Measurements from ENCODE around the gene GNG11.
A peak's percentile ranks its signal among the peaks of the same experiment; 100 is the strongest.

The GNG11 gene

DNA sequence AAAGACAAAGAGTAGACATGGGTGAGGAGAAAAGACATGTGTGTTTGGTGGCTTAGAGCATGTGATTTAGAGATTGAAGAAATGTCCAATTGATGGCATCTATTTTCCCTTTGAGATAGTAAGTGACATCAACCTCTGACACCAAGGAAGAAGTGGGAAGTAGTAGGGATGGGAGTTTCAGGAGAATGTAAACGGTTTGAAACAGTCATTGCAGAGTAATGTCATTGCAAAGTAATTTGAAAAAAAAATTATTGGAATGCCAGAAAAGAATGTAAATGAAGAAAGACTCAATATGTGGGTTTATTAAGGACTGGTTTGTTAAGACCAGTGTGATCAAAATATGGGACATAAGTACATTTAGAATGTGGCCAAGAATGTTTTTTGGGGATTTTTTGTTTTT is 26.6 kb downstream of the GNG11 start:
- no peak for DNase-seq (ENCODE audit: low spot score)

DNA sequence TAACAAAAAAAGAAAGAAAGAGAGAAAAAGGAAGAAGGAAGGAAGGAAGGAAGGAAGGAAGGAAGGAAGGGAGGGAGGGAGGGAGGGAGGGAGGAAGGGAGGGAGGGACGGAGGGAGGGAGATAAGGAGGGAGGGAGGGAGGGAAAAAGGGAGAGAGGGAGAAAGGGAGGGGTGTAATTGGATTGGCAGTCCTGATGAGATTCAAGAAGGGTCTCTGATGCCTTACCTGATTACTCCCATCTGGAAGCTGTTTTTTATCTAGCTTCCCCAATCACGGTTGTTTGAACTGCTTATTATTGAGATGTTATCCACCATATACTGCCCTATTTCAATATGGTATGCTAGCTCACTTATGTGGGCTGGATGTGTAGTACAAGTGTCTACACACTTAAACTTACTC is 27.3 kb downstream of the GNG11 start:
- no peak for DNase-seq (ENCODE audit: low spot score)

DNA sequence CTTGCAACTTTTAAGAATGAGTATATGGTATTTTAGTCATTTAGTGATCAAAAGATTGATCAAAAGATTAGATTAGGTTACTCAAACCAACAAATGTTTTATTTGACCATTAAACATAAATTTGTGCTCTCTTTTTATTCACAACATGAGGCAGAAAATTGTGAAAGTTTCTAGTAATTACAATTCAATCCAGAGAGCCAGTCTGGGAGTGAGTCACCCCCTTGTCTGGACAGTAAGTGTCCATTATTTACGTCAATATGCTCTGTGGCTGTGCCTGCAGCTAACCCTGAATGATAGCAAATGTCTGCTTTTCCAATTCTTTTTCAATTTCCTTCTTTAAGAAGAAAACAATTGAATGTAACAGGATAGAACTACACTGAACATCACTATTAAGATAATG is 27.9 kb downstream of the GNG11 start:
- DNase-seq (ENCODE audit: low spot score), result peak; percentile 42

DNA sequence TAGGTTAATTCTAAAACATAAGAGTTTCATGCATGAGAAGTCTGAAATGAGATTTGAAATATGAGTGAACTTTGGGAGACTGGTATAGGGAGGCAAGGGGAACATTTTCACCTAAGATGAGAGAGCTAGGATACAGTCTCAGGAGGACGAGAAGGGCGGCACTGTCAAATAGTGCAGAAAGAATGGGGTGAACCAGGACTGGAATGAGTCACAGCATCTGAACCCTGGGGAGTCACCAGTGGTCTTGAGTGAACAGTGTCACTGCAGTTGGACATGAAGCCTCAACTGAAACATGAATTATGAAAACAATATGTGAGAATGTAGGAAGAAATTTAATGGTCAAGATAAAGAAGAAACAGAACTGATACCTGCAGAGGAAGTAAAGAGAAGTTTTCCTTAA is 33.8 kb downstream of the GNG11 start:
- no peak for DNase-seq (ENCODE audit: low spot score)

DNA sequence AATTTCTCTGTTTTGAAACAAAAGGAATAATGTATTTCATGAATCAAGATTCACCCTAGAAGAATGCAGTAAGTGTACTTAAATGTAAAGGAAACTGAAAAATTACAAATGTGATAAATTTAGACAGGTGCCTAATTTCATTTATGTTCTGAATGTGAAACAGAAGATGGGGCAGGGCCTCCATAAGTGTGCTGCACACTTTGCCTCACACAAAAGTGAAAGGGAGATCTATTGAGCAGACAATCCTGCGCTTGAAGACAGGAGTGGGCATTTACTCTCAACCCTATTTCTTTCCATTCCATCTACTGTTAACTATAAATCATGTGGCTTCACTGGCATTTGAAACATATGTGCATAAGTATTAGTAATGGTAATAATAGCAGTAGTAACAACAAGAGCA is 36.2 kb downstream of the GNG11 start:
- DNase-seq (ENCODE audit: low spot score), result no peak

DNA sequence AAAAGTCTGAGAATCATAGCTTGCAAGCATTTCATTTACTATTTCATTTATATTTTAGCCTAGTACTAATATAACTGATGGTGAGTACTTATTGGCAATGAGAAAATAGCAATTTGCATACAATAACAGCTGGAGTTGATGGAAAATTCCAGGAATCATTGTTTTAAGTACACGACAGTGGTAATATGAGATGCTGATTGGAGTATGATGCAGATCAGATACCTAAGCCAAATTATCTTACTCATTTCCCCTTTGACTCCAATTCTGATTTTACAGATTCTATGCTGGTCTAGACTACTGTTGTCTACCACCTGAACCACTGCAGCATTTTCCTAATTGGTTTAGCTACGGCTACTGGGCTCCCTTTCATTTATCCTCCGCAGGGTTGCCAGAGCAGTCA is 36.7 kb downstream of the GNG11 start:
- DNase-seq (ENCODE audit: low spot score), result no peak

DNA sequence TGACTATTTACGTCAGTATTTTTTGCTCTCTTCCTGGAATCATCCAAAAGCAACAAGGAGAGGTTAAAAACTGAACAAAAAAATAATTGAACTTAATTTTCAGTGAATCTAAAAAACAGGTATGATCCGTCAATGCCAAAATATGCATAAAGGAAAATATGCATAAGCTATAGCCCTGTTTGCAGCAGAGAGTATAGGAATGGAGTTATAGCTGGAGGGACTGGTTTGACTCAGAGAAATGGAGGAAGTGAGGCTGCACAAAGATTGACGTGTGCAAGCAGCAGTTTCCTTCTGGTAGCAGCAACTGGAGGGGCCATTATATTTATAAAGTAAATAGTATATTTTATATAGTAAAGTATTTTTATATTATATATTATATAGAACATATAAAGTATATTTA is 37.1 kb downstream of the GNG11 start:
- DNase-seq (ENCODE audit: low spot score), result no peak

DNA sequence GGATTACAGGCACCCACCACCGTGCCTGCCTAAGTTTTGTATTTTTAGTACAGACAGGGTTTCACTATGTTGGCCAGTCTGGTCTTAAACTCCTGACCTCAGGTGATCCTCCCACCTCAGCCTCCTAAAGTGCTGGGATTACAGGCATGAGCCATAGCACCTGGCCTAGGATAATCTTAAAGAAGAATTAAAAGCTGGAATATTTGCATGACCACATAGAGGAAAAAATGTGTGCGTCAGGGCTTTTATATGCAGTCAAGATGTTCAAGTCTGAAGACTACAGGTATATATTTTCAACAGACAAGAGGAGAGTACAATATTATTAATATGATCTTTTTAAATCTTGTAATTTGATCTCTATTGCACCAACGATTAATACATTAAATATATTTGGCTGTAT is 39.5 kb downstream of the GNG11 start:
- DNase-seq (ENCODE audit: low spot score), result no peak

DNA sequence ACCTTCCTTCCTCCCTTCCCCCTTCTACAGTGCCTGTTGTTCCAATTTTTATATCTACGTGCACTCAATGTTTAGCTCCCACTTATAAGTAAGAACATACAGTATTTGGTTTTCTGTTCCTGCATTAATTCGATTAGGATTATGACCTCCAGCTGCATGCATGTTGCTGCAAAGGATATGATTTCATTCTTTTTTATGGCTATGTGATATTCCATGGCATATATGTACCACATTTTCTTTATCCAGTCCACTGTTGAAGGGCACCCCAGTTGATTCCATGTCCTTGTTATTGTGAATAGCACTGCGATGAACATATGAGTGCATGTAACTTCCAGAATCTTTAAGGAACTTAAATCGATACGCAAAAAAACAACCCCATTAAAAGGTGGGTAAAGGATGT is 42.7 kb downstream of the GNG11 start:
- no peak for DNase-seq (ENCODE audit: low spot score)

DNA sequence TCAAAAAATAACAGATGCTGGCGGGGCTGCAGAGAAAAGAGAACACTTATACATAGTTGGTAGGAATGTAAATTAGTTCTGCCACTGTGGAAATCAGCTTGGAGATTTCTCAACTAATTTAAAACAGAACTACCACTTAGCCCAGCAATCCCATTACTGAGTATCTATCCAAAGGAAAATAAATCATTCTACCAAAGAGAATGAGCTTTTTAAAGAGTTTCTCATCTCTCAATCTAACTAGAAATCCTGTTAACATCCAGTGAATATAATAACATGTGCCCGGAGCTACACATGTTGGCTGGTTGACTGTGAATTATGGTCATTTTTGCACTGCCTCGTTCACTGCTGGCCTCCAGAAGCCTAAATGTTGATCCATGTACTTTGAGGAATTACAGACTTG is 43.3 kb downstream of the GNG11 start:
- DNase-seq (ENCODE audit: low spot score), result no peak

DNA sequence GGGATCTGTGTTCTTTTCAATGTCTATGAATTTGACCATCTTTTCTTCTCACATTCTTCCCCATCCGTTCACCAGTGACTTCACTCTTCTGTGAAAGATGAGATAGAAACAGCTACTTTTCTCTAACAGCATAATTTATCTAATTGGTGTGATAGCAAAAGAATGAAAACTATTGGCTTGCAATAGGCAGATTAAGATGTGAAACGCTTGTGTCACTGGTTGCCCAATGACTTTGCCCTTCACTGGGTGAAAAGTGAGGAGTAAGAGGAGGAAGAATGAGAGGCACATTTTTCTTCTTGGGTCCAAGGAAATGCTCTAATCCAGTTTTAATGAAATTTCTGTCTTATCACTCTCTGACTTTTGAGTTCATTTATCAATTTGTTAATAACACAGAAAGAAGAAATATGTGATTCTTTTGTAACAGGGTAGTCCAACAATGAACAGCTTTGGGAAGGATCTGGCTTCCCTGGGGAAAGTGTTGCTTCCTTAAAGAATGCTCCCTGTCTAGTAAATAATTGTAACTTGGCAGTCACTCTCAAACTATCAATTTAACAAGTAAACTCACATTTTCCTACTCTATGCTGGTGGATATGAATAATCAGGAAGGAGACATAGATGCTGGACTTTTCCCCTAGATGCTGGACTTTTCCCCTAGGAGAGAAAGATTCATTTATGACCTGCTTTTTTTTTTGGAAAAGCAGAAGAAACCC is 47.5 kb downstream of the GNG11 start:
- no peak for DNase-seq (ENCODE audit: low spot score)

DNA sequence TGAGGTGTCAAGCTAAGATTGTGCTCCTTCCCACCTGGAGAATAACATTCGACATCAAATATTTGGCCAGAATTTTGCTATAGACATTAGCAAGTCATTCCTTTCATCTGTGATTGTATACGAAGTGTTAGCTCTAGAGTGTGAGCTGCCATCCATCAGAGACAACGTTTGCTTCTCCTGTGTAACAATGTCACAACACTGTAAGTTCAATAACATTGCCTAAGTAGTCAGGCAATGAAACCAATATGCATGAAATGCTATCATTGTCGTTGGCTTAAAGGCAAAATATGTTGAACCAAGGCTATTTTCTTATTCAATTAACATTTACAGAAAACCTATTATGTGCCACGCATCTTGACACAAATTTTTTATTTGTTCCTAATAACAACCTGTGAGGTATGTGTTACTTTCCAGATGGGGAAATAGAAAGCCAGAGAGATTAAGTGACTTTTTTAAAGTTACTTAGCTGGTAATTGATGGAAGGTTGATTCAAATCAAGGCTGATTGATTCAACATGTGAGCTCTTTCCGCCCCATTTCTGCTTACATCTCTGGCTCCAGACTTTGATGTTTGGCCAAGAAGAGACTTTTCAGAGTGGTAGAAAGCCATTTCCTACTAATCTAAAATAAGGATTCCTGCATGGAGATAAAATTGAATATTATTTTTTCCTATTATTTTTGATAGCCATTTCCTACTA is 50.6 kb downstream of the GNG11 start:
- DNase-seq (ENCODE audit: low spot score), result no peak

DNA sequence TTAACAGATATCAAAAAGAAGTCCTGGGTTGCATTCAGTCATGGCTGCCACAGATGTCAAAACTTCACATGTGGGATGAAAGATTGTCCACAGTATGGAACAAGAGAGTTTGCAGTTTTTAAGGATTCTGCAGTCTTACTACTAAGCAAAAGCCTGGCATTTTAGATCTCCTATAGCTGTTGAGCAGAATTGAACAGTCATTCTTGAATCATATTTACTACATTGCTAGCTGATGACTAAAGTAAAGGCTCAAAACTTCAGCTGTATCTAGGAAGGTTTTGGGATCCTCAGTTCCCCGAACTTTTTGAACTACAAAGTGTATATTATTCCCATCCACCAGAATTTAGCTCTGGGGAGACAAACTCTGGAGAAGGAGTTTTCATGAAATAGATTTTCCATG is 51.6 kb downstream of the GNG11 start:
- no peak for DNase-seq (ENCODE audit: low spot score)

DNA sequence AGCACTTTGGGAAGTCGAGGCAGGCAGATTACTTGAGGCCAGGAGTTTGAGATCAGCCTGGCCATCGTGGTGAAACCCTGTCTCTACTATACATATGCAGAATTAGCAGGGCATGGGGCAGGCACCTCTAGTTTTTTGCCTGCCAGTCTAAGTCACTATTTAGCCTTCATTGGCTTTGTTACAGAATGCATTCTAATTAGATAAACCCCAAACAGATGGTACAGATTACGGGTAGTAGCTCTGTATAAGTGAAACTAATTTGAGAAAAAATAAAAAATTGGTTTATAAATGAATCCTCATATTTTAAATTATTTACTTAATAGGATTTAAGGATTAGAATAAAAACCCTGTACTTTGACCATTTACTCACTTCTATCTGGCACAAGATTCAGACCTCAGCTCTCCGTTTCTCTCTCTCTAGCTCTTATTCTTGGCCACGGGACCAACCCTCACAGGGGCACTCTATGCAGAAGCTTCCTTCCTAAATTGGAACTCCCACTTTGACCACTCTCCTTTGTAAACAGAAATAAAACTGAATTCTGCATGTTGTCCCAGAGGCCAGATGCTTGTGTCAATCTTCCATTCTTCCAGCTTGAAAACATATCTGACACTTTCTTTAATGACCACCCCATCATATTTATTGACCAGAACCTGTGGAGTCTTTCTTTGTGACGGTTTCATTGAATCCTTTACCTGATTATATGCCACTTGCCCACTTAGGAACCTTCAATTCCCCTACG is 55.8 kb downstream of the GNG11 start:
- no peak for DNase-seq (ENCODE audit: low spot score)

Measured in COLO829 (cell line).